Thyroid gland (tissue), 4 donors: ENCODE results near the gene XPNPEP2.

Experiments used
- POLR2A ChIP-seq, 2 donors: fragments of 450-650 bp; IDR thresholded peaks; one replicate each; pipeline ENCODE4 v1.6.1; 2017; ENCODE audit warnings: antibody characterized with exemption in 2 of 2, mild to moderate bottlenecking in 2 of 2, moderate library complexity in 1 of 2
- TF ChIP-seq, protein P1 (sequence below), 6 experiments: fragments of 200-600 bp in 3 of 6; fragments of 450-650 bp in 3 of 6; sonication (generic) in 3 of 6; IDR thresholded peaks; one replicate each; pipeline ENCODE4 v1.5.1; 2016 to 2019; ENCODE audit warnings: antibody characterized with exemption in 6 of 6, mild to moderate bottlenecking in 2 of 6, inconsistent platforms in 1 of 6, moderate library complexity in 1 of 6

DNA sequence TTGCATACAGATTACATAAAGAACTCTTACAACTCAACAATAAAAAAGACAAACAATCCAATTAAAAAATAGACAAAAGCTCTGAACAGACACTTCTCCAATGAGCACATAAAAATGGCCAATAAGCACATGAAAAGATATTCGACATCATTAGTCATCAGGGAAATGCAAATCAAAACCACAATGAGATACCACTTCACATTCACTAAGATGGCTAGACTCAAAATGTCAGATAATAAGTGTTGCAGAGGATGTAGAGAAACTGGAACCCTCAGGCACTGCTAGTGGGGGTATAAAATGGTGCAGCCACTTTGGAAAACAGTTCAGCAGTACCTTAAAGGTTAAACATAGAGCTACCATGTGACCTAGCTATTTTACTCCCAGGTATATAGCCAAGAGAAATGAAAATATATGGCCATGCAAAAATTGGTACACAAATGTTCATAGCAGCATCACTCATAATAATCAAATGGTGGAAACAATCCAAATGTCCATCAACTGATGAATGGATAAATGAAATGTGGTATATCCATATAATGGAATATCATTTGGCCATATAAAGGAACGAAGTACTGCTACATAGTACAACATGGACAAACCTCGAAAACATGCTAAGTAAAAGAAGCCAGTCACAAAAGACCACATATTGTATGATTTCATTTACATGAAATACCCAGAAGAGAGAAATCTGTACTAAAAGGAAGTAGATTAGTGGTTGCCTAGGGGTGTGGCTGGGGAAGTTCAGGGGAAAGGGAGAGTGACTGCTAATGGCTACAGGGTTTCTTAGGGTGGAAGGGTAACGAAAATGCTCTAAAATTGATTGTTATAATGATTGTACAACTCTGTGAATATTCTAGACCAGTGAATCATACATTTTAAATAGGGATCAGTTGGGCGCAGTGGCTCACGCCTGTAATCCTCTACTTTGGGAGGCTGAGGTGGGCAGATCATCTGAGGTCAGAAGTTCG is 70.3 kb downstream of the XPNPEP2 start:
- no peak for TF ChIP-seq POLR2A (IDR thresholded peaks at IDR 0.05)
- TF ChIP-seq, protein P1, sequence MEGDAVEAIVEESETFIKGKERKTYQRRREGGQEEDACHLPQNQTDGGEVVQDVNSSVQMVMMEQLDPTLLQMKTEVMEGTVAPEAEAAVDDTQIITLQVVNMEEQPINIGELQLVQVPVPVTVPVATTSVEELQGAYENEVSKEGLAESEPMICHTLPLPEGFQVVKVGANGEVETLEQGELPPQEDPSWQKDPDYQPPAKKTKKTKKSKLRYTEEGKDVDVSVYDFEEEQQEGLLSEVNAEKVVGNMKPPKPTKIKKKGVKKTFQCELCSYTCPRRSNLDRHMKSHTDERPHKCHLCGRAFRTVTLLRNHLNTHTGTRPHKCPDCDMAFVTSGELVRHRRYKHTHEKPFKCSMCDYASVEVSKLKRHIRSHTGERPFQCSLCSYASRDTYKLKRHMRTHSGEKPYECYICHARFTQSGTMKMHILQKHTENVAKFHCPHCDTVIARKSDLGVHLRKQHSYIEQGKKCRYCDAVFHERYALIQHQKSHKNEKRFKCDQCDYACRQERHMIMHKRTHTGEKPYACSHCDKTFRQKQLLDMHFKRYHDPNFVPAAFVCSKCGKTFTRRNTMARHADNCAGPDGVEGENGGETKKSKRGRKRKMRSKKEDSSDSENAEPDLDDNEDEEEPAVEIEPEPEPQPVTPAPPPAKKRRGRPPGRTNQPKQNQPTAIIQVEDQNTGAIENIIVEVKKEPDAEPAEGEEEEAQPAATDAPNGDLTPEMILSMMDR (IDR thresholded peaks at IDR 0.05) = no peak
